Measurements from ENCODE around the gene BEST2.
A peak's percentile ranks its signal among the peaks of the same experiment; 100 is the strongest.

BEST2 gene

GRCh38 chr19:12730064-12730463 lies 21.5 kb upstream of the BEST2 start:
- DNase-seq (ENCODE audit: low read depth in 2 of 2): no peak

- no peak for DNase-seq (ENCODE audit: low read depth in 2 of 2)
Observed at GRCh38 chr19:12731337-12731736, 20.3 kb upstream of the BEST2 start.

DNA sequence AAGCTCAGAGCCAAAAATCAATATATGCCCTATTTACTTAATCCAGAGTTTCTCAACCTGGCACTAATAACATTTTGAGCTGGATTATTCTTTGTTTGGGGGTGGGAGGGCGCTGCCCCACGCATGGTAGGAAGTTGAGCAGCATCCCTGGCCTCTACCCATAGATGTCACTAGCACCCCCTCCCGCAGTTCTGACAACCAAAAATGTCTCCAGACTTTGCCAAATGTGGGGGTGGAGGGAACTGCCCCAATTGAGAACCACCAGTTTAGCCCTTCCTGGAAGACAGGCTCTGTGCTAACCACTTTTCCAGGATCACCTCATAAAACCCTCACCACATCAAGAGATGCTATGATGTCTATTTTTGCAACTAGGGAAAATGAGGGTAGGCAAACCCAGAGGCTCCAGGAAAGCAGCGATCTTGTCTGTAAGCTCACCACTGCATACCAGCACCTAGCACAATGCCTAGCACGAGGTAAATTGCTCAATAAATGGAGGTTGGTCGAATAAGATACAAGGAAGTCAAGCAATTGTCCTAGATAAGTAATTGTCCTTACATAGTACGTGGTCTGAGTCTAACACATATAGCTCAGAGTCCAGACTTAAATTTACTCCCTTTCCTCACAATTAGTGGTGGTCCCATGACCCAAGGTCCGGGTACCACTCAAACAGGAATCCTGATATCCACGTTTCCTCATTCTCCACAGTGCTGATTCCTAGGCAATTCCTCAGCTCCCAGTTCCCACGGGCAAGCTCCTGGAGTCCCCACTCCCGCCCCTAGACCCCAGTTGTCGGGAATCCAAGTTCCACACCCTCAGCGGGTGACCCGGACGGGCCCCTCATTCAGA lies 18.0 kb upstream of the BEST2 start:
- no peak for DNase-seq (ENCODE audit: low read depth in 2 of 2)

GRCh38 chr19:12736995-12737834 lies 14.4 kb upstream of the BEST2 start, which contains the start of gene GET3:
Gene GET3 (plus strand): TSS chr19:12737497. CDS start chr19:12737506, 9 bp downstream.
- peak; percentile 53 to 61 for DNase-seq (ENCODE audit: low read depth in 2 of 2)

GRCh38 chr19:12737835-12738351 lies 13.7 kb upstream of the BEST2 start:
- no peak for DNase-seq (ENCODE audit: low read depth in 2 of 2)

DNA sequence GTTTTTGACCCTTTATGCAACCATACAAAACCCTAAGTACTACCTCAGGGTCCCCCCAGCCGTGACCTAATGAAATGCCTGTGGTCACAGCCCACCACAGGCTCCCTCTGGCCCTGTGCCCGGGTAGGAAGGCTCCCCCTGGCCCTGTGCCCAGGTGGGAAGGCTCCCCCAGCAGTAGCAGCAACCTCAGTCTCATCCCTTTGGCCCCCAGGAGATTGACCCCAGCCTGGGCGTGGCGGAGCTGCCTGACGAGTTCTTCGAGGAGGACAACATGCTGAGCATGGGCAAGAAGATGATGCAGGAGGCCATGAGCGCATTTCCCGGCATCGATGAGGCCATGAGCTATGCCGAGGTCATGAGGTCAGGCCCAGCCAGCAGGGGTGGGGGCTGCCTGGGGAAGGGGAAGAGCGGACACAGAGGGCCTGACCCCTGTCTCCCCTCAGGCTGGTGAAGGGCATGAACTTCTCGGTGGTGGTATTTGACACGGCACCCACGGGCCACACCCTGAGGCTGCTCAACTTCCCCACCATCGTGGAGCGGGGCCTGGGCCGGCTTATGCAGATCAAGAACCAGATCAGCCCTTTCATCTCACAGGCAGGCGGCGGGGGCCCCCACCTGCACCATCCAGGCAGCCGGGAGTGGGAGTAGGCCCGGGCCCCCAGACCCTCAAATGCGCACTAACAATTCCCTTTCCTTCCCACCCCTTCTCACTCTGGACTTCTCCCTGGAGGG lies 6.3 kb upstream of the BEST2 start:
- no peak for DNase-seq (ENCODE audit: low read depth in 2 of 2)

GRCh38 chr19:12748489-12748888 lies 3.1 kb upstream of the BEST2 start:
- no peak for DNase-seq (ENCODE audit: low read depth in 2 of 2)

DNA sequence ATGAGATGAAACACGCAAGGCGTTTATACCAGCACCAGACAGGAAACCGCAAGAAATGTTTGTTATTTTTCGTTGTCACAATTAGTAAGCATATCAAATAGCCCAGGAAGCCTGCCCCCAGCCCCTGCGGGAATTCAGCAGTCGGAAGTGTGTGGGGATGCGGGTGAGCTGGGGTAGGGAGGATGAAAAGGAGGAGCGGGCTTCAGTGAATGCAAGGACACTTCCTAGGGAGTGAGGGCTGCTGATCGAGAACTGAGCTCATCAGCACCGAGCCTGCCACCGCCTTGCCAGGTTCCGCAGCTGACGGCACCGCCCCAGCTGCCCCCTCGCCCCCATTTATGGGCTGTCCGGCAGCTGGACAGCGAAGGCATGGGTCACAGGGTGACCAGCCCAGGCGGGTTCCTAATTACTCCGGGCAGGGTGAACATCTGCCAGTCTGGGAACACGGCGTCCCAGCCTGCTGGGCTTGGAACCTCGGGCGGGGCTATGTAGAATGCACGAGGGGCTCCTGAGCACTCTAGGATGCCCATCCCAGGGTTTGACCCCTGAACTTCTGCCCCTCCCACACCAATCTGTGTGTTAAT lies 1.6 kb upstream of the BEST2 start:
- no peak for DNase-seq (ENCODE audit: low read depth in 2 of 2)

DNA sequence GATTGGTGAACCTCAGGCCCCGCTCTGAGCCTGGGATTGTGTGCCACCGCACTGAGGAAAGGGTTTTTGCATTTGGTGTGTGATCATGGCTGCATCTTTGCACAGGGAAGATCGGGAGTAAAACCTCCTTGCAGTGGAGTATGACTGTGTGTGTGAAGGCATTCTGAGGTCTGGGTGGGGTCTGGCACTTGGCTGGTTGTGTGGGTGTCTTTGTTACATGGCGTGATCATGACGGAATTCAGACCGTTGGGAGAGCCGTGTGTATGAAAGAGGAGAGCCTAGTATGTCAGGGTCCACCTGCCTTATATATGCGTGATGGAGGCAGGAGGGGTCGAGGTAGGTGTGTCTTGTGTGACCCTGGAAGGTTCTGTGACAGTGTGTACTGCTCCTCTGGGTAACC lies 740 bp upstream of the BEST2 start:
- no peak for DNase-seq (ENCODE audit: low read depth in 2 of 2)

- no peak for DNase-seq (ENCODE audit: low read depth in 2 of 2)
Observed at GRCh38 chr19:12752056-12752781, 628 bp downstream of the BEST2 start.

GRCh38 chr19:12754465-12755196 lies 3.0 kb downstream of the BEST2 start:
- DNase-seq (ENCODE audit: low read depth in 2 of 2): no peak

DNA sequence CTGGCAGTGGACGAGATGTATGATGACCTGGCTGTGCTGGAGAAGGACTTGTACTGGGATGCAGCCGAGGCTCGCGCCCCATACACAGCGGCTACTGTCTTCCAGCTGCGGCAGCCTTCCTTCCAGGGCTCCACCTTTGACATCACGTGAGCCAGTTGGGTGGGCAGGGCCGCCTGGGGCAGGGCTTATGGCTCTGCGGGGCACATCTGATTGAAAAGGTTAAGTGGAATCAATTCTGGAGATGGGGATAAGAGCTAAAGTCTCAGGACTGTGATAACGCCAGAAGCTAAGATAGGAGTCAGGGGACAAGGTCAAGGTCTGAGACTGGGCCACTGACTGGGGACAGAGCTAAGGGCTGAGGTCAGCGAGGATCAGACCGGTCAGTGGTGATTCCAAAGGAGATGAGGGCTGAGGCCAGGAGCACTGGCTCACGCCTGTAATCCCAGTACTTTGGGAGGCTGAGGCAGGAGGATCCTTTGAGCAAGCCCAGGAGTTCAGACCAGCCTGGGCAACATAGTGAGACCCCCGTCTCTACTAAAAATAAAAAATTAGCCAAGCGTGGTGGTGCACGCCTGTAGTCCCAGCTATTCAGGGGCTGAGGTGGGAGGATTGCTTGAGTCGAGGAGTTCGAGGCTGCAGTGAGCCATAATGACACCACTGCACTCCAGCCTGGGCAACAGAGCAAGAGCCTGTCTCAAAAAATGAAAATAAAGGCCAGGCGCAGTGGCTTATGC lies 4.7 kb downstream of the BEST2 start:
- DNase-seq (ENCODE audit: low read depth in 2 of 2): no peak

DNA sequence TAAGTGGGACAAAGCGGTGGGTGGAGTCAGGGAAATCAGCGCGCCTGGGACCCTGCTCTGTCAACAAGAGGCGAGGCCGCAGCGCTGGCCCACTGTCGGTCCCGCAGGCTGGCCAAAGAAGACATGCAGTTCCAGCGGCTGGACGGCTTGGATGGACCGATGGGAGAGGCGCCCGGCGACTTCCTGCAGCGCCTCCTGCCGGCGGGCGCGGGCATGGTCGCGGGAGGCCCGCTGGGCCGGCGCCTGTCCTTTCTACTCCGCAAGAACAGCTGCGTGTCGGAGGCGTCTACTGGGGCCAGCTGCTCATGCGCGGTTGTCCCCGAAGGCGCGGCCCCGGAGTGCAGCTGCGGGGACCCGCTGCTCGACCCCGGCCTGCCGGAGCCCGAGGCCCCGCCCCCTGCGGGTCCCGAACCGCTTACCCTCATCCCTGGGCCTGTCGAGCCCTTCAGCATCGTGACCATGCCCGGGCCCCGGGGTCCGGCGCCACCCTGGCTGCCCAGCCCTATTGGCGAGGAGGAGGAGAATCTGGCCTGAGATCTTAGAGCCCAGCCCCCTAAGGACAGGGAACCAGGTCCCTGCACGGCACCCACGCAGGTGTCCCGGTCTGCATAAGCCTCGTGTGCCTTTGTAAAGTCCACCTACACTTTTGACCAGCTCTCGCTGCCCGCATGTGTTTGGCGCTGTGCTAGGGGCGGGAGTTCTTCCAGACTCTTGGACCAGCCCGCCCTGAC lies 6.1 kb downstream of the BEST2 start:
- DNase-seq (ENCODE audit: low read depth in 2 of 2): no peak

DNA sequence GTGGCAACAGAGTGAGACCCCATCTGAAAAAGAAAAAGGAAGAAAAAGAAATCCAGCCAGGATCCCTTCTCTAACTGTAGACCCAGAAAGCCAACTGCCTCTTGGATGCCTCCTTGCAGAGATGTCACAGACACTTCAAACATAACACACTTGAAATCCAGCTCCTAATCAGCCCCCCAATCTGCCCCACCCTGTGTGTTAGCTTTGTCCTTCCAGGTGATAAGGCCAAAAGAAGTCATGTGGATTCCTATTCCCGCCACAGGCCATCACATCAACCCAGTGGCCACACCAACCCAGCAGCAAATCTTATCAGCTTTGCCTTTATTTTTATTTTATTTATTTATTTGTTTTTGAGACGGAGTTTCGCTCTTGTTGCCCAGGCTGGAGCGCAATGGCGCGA lies 8.1 kb downstream of the BEST2 start:
- DNase-seq (ENCODE audit: low read depth in 2 of 2): no peak

GRCh38 chr19:12763100-12763499 lies 11.5 kb downstream of the BEST2 start:
- no peak for DNase-seq (ENCODE audit: low read depth in 2 of 2)

DNA sequence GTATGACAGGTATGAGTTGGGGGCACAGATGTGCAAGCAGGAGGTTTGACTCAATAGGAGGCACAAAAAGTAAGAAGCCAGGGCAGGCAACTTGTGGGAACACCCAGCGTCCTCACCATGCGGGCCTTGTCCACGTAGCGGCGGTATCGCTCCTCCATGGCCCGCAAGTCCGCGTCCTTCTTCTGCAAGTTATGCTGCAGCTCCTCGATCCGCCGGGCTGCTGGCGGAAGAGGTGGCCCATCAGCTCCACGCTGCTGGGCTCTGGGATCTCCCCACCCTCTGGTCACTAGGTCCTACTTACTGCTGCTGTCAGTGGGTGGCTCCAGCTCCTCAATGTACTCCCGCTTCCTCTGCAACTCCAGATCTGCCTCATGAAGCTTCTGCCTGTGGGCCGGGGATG lies 13.1 kb downstream of the BEST2 start:
- DNase-seq (ENCODE audit: low read depth in 2 of 2): no peak

GRCh38 chr19:12766051-12766521 lies 14.5 kb downstream of the BEST2 start:
- DNase-seq (ENCODE audit: low read depth in 2 of 2): peak in 1 of 2 donors; percentile 53

DNA sequence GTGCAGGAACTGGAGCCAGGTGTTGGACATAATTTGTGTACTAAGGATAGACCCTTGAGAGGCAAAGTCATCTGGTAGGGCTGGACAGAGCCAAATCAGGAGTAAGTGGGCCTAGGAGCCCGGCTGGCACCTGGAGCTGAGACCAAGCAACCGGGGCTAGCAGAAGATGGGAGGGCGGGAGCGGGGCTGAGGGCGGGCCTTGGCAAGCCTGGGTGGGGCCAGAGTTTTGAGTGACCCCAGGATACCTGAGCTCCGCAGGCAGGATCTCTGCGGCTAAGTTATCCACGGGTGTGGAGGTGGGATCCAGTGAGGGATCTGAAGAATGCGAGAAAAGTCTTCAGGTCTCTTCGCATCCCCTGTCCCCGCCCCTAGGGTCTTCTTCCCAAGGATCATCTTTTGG lies 15.6 kb downstream of the BEST2 start:
- no peak for DNase-seq (ENCODE audit: low read depth in 2 of 2)

DNA sequence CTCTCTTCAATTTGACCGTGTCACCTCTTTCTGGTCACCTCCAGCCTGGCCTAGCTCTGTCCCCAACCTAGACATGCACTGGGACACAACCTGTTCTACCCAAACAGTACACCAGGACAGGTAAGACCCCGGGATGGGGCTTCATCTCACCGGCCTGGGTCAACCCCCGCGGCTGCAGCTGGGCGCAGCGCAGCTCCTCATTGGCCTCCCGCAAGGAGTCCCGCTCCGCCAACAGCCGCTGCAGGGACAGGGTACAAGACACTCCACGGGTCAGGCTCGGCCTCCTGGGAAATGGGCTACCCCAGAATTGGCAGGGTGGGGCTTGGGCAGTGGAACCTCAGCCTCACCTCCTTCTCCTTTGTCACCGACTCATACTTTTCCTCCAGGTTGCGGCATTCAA lies 16.1 kb downstream of the BEST2 start:
- DNase-seq (ENCODE audit: low read depth in 2 of 2): no peak

All from stimulated activated CD8-positive, alpha-beta memory T cell treated with anti-CD3 and anti-CD28 coated beads, Interleukin-15, amount 100 ng/mL, for 4 hours (primary cell).